GM12801 (cell line): ENCODE measurements around the gene PREX1.

Source experiments
- TF ChIP-seq, protein P1 (sequence below): IDR thresholded peaks from one replicate; pipeline ENCODE4 v1.5.1; 2011; ENCODE audit warnings: control low read depth; ENCODE audit not compliant: insufficient read length; ENCODE audit errors: extremely low read depth

The PREX1 gene

DNA sequence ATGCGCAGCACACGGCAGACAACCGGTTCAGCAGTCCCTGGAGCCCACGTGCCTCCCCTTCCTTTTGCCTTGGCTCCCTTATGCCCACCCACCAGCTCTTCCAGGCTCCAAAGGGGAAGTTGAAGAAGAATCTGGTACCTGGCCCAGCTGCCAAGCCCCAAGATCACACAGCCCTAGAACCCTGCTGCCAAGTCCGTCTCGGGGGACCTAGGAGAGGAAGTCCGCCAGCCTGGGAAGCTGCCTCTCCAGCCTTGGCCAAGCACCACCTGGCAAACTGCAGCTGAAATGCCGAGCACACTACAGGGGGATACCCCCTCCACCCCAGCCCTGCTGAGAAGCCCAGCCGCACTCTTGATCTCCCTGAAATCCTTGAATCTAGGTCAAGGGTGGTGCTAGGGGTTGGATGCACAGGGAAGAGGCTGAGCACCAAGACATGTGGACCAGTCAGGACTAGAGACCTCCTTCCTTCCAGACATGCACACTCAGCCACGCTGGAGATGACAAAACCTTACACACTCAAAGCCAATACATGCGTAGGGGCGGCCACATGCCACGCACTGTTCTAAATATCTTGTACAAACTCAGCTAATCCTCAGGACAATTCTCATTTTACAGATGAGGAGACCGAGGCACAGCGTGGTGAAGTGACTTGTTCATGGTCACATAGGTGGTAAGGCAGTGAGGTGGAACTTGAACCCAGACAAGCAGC, 124.1 kb downstream of the PREX1 start:
- TF ChIP-seq, protein P1, sequence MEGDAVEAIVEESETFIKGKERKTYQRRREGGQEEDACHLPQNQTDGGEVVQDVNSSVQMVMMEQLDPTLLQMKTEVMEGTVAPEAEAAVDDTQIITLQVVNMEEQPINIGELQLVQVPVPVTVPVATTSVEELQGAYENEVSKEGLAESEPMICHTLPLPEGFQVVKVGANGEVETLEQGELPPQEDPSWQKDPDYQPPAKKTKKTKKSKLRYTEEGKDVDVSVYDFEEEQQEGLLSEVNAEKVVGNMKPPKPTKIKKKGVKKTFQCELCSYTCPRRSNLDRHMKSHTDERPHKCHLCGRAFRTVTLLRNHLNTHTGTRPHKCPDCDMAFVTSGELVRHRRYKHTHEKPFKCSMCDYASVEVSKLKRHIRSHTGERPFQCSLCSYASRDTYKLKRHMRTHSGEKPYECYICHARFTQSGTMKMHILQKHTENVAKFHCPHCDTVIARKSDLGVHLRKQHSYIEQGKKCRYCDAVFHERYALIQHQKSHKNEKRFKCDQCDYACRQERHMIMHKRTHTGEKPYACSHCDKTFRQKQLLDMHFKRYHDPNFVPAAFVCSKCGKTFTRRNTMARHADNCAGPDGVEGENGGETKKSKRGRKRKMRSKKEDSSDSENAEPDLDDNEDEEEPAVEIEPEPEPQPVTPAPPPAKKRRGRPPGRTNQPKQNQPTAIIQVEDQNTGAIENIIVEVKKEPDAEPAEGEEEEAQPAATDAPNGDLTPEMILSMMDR = no peak

DNA sequence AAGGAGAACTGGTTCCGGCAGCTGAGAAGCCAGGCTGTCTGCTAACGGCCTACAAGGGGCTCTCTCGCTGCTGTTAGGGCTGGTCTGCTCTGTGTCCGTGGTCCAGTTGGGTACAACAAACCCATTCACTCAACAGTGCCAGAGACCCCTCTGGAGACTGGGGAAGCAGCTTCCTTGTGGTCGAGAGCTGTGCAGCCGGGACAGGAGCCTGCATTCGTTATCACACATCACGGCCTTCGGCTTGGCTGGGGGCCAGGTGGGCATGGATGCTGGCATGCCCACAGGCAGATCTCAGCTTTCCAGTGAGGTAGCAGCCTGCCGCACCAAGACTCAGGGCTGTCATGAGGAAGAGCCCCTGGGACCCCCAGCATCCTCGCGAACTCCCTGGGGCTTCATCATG, 124.7 kb downstream of the PREX1 start:
- TF ChIP-seq, protein P1 = no peak

DNA sequence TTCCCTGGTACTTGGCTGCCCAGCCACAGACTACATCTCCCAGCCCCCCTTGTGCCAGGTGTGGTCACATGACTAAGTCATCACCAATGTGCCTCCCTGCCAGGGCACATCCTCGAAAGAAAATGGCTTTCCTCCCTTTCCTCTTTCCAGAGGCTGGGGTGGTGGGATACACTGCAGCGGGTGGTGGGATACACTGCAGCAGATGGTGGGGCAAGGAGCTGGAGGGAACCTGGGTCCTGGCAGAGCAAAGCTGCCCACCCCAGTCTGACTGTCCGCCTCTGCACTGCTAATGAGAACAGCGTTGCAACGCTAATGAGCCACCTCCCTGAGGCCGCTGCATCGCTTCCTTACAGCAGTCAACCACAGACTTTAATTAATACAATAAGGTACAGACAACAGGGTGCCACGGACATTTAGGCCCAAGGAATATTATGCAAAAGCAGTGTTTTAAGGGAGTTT, 125.3 kb downstream of the PREX1 start:
- TF ChIP-seq, protein P1 = no peak

DNA sequence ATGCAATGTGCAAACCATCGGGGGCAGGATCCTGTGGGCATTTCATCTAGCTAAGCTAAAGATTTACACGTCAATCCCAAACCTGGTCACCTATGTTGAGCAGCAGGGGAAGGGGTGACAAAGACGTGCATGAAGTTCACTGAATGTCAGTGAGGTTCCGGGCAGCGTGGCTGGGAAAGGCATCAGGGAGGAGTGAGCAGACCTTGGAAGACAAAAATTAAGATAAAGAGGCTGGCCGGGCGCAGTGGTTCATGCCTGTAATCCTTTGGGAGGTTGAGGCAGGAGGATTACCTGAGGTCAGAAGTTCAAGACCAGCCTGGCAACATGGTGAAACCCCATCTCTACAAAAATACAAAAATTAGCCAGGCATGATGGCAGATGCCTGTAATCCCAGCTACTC, 126.1 kb downstream of the PREX1 start:
- TF ChIP-seq, protein P1 = no peak

DNA sequence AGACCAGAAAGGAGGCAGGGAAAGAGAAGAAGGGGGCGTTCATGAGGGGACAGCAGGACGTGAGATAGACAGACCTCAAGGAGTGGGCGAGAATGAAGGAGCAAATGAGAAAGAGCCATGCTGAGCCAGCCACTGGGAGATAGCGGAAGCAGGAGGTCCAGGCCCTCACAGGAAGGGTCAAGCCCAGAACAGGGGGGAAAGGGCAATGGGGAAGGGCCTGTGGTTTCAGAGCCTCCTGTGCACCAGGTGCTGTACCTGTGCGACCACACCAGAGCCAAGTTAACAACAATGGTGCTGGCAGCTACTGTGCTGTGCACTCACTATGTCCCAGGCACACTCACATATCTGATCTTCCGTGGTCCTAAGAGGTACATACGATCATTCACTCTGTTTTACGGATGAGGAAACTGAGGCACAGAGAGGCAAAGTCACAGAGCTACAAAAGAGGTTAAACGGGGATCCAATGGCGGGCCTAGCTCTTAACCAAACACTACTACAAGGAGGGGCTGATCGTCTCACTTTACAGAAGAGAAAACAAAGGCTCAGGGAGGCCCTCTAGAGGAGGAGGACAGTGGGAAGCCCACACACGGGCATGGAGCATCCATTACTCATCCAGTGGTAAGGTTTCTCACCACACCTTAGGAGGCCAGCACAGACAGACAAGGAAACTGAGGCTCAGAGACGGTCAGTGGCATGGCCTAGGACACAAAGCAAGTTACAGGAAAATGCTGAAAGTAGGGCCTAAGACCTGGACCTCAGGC, 129.1 kb downstream of the PREX1 start:
- TF ChIP-seq, protein P1 = no peak

DNA sequence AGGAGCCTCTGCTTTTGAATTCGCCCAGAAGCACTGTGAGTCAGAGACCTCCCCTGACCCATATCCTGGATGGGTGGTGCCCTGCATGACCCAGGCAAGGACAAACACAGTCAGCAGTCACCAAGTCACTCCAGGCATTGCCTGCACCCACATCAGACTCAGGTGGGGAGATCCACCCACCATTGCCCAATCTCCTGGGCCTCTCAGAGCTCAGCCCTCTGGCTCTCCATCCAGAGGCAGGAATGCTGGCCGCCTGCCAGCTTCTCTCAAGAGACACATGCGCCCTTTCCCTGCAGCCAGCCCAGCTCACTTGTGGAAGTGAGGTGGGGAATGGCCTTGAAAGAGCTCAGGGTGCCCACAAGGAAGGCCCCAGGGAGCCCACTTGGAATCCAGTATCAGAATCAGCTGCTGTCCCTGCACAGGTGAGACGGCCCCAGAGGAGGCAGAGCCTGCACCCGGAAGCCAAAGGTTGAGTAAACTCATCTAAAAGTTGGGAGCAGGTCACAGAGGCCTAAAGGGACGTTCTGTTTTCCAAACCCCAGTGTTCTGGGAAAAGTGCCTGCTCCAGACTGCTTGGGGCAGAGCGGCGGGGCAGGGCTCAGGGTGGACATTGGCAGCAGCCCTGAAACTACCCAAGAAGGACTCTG, 129.8 kb downstream of the PREX1 start:
- TF ChIP-seq, protein P1 = no peak

DNA sequence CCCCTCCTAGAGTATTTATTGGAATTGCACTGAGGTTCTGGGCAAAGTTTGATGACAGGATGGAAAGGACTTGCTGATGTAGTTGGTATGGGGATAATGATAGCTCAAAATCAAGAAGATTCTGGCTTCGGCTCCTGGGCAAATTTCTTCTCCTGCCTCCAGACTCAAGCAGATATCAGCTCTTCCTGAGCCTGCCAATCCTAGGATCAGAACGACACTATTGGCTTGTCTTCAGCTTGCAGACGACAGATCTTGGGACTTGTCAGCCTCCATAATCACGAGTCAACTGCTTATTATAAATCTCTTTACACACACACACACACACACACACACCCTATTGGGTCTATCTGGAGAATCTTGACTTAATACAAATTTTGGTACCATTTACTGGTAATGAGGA, 131.1 kb downstream of the PREX1 start:
- TF ChIP-seq, protein P1 = no peak
